ENCODE measurements around the gene ZNF888.

ZNF888 gene

GRCh38 chr19:52943884-52944643 lies 20.8 kb upstream of the ZNF888 start:
- TF ChIP-seq GATA3 (IDR thresholded peaks at IDR 0.05; ENCODE audit: low read depth, low read length) (no peak), GATA2 (IDR thresholded peaks at IDR 0.05; ENCODE audit: low read depth, low read length) (no peak)

DNA sequence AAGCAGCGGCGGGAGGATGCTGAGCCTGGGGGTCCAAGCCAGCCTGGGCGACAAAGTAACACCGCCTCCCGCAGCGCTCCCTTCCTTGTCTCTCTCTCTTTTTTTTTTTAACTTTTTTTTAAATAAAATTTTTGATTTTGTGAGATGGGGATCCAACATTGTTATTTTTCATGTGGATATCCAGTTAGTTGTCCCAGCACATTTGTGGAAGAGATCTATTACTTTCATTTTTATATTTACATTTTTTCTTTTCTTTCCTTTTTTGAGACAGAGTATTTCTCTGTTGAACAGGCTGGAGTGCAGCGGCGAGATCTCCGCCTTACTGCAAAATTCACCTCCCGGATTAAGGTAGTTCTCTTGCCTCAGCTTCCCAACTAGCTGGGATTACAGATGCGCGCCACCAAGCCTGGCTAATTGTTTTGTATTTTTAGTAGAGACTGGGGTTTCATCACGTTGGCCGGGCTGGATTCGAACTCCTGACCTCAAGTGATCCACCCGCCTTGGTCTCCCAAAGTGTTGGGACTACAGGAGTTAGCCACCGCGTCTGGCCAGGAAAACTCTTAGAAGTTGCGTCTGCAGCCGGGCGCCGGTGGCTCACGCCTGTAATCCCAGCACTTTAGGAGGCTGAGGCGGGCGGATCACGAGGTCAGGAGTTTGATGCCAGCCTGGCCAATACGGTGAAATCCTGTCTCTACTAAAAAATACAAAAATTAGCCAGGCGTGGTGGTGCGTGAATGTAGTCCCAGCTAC lies 20.1 kb upstream of the ZNF888 start:
- no peak for TF ChIP-seq GATA3 (IDR thresholded peaks at IDR 0.05; ENCODE audit: low read depth, low read length)
- TF ChIP-seq GATA2 (IDR thresholded peaks at IDR 0.05; ENCODE audit: low read depth, low read length), result no peak

DNA sequence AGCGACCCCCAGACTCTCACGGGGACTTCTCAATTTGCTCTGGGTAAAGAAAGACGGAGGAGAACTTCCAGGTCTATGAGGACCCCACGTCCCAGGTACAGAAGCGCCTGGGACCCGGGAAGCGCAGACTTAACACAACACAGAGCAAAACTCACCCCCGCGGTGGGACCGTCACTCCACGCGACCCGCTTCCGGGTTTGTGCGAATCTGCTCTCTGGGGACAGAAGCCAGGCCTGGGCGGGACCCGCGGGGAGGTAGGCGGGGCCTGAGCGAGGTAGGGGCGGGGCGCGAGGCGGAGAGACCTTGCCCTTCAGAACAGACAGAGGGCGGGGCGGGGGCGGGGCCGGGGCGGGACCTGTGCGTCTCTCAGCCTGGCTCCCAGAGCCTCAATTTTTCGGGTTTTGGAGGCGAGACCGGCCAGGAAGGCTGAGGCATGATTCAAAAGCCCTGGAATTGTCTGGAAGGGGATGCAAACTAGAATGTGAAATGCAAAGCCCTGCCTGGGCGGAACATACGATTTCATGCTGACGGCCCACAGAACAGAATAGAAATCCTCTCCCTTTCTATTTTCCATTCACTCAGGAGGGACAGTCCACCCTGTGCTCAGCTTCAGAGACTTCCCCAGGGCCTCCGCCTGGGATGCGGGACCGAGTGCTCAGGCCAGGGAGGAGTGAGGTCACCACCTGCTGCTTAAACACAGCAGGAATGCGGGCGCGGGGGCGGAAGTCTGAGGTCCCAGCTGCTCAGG lies 19.3 kb upstream of the ZNF888 start:
- TF ChIP-seq GATA2 (IDR thresholded peaks at IDR 0.05; ENCODE audit: low read depth, low read length), result no peak
- no peak for TF ChIP-seq GATA3 (IDR thresholded peaks at IDR 0.05; ENCODE audit: low read depth, low read length)

DNA sequence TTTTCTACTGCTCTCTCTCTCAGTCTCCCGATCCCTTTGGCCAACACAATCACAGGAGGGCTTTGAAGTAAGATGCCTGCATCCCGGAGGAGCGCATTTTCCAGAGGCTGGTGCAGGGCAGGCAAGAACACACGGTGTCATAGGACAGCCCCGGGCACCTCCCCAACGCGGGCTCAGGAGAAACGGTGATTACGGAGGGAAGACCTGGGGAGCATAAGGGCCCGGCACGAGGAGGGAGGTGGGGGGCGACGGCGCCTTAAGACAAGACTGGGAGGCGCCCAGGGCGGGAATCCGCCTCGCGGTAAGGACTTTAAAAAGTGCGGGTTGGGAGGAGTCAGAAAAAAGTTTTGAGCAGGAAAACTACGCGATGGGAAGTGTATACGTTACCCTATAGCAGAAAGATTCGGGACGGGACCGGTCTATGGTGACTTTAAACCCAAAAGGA lies 18.7 kb upstream of the ZNF888 start:
- TF ChIP-seq GATA3 (IDR thresholded peaks at IDR 0.05; ENCODE audit: low read depth, low read length) (no peak), GATA2 (IDR thresholded peaks at IDR 0.05; ENCODE audit: low read depth, low read length) (no peak)

DNA sequence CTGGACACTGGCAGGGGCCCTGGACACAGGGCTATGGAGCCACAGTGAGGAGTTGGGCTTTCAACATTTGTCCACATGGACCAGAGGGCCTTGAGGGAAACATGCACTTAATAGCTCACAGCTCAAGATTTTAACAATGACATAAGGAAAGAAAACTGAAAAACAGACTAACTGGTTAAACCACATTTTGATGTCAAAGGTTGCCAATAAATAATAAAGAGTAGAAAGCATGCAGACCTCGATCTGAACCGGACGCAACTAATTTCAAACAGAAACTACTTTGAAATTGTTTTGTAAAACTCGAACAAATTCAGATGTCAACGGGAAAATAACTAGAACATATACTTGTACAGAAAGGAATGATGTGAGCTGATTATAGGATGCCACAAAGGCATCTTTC lies 15.5 kb upstream of the ZNF888 start:
- TF ChIP-seq GATA2 (IDR thresholded peaks at IDR 0.05; ENCODE audit: low read depth, low read length) (no peak), GATA3 (IDR thresholded peaks at IDR 0.05; ENCODE audit: low read depth, low read length) (no peak)

- TF ChIP-seq GATA2 (IDR thresholded peaks at IDR 0.05; ENCODE audit: low read depth, low read length) (no peak), GATA3 (IDR thresholded peaks at IDR 0.05; ENCODE audit: low read depth, low read length) (no peak)
Measured at GRCh38 chr19:52936954-52937325, 13.7 kb upstream of the ZNF888 start.

DNA sequence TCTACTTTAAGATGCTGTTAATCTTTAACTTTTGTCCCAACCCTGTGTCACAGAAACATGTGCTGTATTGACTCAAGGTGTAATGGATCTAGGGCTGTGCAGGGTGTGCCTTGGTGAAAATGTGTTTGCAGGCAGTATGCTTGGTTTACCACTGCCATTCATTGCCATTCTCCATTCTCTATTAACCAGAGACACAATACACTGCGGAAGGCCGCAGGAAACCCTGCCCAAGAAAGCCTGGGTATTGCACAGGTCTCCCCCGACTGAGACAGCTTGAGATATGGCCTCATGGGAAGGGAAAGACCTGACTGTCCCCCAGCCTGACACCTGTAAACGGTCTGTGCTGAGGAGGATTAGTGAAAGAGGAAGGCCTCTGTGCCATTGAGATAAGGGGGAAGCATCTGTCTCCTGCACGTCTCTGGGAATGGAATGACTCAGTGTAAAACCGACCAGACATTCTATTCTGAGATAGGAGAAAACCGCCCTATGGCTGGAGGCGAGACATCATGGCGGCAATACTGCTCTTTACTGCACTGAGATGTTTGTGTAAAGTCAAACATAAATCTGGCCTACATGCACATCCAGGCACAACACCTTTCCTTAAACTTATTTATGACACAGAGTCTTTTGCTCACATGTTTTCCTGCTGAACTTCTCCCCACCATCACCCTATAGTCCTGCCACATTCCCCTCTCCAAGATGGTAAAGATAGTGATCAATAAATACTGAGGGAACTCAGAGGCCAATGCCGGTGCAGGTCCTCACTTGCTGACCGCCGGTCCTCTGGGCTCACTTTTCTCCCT lies 13.1 kb upstream of the ZNF888 start:
- no peak for TF ChIP-seq GATA3 (IDR thresholded peaks at IDR 0.05; ENCODE audit: low read depth, low read length)
- TF ChIP-seq GATA2 (IDR thresholded peaks at IDR 0.05; ENCODE audit: low read depth, low read length), result no peak

DNA sequence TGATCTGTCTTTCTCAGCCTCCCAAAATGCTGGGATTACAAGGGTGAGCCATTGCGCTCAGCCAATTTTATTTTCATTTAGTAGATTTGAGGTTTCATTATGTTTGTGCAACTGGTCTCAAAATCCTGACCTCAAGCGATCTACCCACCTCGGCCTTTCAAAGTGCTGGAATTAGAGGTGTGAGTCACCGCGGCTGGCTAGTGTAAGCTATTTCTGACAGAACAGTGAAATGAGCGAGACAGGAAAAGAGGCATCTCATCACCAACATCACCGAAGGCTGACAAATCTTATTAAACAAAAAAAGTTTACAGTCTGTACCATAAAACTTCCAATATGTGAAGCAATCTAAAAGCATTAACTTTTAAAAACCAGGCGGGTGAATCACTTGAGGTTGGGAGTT lies 12.2 kb upstream of the ZNF888 start:
- TF ChIP-seq GATA2 (IDR thresholded peaks at IDR 0.05; ENCODE audit: low read depth, low read length), result no peak
- TF ChIP-seq GATA3 (IDR thresholded peaks at IDR 0.05; ENCODE audit: low read depth, low read length), result no peak

- TF ChIP-seq GATA2 (IDR thresholded peaks at IDR 0.05; ENCODE audit: low read depth, low read length), result no peak
- no peak for TF ChIP-seq GATA3 (IDR thresholded peaks at IDR 0.05; ENCODE audit: low read depth, low read length)
Measured at GRCh38 chr19:52923778-52924593, 758 bp upstream of the ZNF888 start.

GRCh38 chr19:52917531-52917930 lies 5.7 kb downstream of the ZNF888 start:
- TF ChIP-seq GATA2 (IDR thresholded peaks at IDR 0.05; ENCODE audit: low read depth, low read length) (no peak), GATA3 (IDR thresholded peaks at IDR 0.05; ENCODE audit: low read depth, low read length) (no peak)

DNA sequence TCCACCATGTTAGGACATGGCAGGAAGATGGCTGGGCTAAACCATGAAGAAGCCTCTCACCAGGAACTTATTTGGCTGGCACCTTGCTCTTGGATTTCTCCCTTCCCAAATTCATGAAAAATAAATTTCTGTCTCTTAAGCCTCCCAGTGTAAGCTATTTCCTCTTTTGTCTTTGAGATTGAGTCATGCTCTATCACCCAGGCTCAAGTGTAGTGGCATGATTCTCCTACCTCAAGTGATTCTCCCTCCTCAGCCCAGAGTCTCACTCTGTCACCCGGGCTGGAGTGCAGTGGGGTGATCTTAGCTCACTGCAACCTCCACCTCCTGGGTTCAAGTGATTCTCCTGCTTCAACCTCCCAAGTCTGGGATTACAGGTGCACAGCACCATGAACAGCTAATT lies 12.6 kb downstream of the ZNF888 start:
- no peak for TF ChIP-seq GATA3 (IDR thresholded peaks at IDR 0.05; ENCODE audit: low read depth, low read length)
- TF ChIP-seq GATA2 (IDR thresholded peaks at IDR 0.05; ENCODE audit: low read depth, low read length), result no peak

- TF ChIP-seq GATA3 (IDR thresholded peaks at IDR 0.05; ENCODE audit: low read depth, low read length), result no peak
- no peak for TF ChIP-seq GATA2 (IDR thresholded peaks at IDR 0.05; ENCODE audit: low read depth, low read length)
Measured at GRCh38 chr19:52901842-52902241, 21.4 kb downstream of the ZNF888 start.

DNA sequence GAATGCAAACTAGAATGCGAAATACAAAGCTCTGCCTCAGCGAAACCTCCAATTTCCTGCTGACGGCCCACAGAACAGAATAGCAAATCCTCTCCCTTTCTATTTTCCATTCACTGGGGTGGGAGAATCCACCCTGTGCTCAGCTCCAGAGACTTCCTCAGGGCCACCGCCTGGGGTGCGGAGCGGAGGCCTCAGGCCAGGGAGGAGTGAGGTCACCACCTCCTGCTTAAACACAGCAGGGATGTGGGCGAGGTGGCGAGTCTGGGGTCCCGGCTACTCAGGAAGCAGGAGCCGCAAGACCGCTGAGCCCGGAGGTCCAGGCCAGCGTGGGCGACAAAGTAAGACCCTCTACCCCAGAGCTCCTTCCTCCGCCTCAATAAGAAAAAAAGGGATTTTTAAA lies 25.1 kb downstream of the ZNF888 start:
- TF ChIP-seq GATA2 (IDR thresholded peaks at IDR 0.05; ENCODE audit: low read depth, low read length) (no peak), GATA3 (IDR thresholded peaks at IDR 0.05; ENCODE audit: low read depth, low read length) (no peak)

All from SH-SY5Y (cell line).